Loucy (cell line): ENCODE results near the gene ADCY5.
"Not testable (repeated sequence)": the region's sequence is repeated elsewhere in the genome, so short reads cannot be mapped to it uniquely, and the experiment has no call there.

Experiments
- H2AFZ ChIP-seq: fragments of 200-600 bp; sonication (generic); 2 replicates; pipeline ENCODE4 v1.6.0; 2016; ENCODE audit warnings: antibody characterized with exemption, mild to moderate bottlenecking, low read length, moderate library complexity
- H3F3A ChIP-seq: fragments of 200-600 bp; 2 replicates; pipeline ENCODE4 v1.6.0; 2016; ENCODE audit warnings: antibody characterized with exemption, low read depth, mild to moderate bottlenecking
- H3K27me3 ChIP-seq: fragments of 200-600 bp; sonication (generic); 2 replicates; pipeline ENCODE4 v1.6.1; 2014; ENCODE audit warnings: low read length, mild to moderate bottlenecking; ENCODE audit not compliant: insufficient read depth, poor library complexity, severe bottlenecking
- H3K36me3 ChIP-seq: fragments of 200-600 bp; sonication (generic); 2 replicates; pipeline ENCODE4 v1.6.1; 2016; ENCODE audit warnings: low read length; ENCODE audit not compliant: insufficient read depth
- H3K4me1 ChIP-seq: fragments of 200-600 bp; sonication (generic); 2 replicates; pipeline ENCODE4 v1.5.1; 2014; ENCODE audit warnings: low read length, mild to moderate bottlenecking; ENCODE audit not compliant: insufficient read depth, poor library complexity, severe bottlenecking
- H3K4me2 ChIP-seq: fragments of 200-600 bp; sonication (generic); 2 replicates; pipeline ENCODE4 v1.6.0; 2014; ENCODE audit warnings: antibody characterized with exemption, low read length, low read depth, mild to moderate bottlenecking; ENCODE audit not compliant: poor library complexity, severe bottlenecking
- H3K4me3 ChIP-seq: fragments of 200-600 bp; sonication (generic); 2 replicates; pipeline ENCODE4 v1.5.1; 2014; ENCODE audit warnings: low read length, mild to moderate bottlenecking, mixed read lengths; ENCODE audit not compliant: poor library complexity, severe bottlenecking
- H3K79me2 ChIP-seq: fragments of 200-600 bp; sonication (generic); 2 replicates; pipeline ENCODE4 v1.6.1; 2014; ENCODE audit warnings: low read length; ENCODE audit not compliant: insufficient read depth
- H3K9ac ChIP-seq: fragments of 200-600 bp; sonication (generic); 2 replicates; pipeline ENCODE4 v1.6.0; 2014; ENCODE audit warnings: mild to moderate bottlenecking, low read depth, low read length, moderate library complexity; ENCODE audit not compliant: poor library complexity, severe bottlenecking
- H3K9me2 ChIP-seq: fragments of 200-600 bp; sonication (generic); replicated peaks from 2 replicates; pipeline ENCODE4 v1.6.1; 2016; ENCODE audit warnings: low read depth, low read length, mixed read lengths
- H3K9me3 ChIP-seq: fragments of 200-600 bp; sonication (generic); 2 replicates; pipeline ENCODE4 v1.6.1; 2014; ENCODE audit warnings: mild to moderate bottlenecking, antibody characterized with exemption, low read length, low read depth; ENCODE audit not compliant: insufficient read depth
- H4K20me1 ChIP-seq: fragments of 200-600 bp; sonication (generic); 2 replicates; pipeline ENCODE4 v1.6.0; 2014; ENCODE audit warnings: antibody characterized with exemption, low read length, mild to moderate bottlenecking; ENCODE audit not compliant: insufficient read depth, poor library complexity, severe bottlenecking
- EZH2phosphoT487 ChIP-seq: fragments of 200-600 bp; IDR thresholded peaks from 2 replicates; pipeline ENCODE4 v1.6.1; 2018; ENCODE audit warnings: antibody characterized with exemption, mild to moderate bottlenecking, moderate library complexity, borderline replicate concordance
- TF ChIP-seq, protein P1 (sequence below): fragments of 200-600 bp; sonication (generic); conservative IDR thresholded peaks from 2 replicates; pipeline ENCODE4 v1.5.1; 2014; ENCODE audit warnings: mild to moderate bottlenecking, antibody characterized with exemption, low read length

ADCY5 gene

DNA sequence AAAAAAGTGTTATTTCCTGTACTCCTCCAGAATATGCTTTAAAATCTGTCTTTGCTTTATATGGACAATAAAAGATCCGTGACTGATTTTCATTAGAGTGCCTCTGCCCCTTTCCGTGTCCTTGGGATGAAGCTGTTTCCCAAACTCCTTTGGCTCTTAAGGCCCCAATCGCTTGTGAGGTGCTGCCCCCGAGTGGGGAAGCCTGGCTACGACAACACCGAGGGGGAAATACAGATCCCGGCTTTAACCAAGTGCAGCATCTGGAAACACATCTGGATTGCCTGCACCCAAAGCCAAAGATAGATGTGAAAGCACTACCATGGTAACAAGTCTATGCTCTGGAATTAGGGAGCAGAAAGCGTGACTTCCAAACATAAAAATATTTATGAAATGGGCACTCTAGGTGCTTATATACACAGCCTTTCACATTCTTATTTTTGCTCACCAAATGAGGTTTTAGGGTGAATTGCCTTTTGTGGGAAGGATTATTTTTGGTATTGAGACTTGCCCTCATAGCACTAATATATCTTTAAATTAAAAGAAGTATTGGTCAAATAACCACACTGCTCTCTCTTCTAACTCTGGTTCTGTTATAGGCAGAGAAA lies 40.6 kb upstream of the ADCY5 start:
- Histone ChIP-seq H4K20me1 (no peaks in the 10 kb centered on the region), H3K9me2 (no peaks in the 10 kb centered on the region), H3K9me3 (no peaks in the 10 kb centered on the region), H3K27me3 (no peaks in the 10 kb centered on the region), H3K4me2 (no peak overlapping the region), H3K9ac (no peak overlapping the region), H3K36me3 (no peaks in the 10 kb centered on the region; the same call in 1 of the 2 replicates), H2AFZ (no peak overlapping the region), H3K4me3 (no peak overlapping the region), H3F3A (no peaks in the 10 kb centered on the region), H3K79me2 (no peaks in the 10 kb centered on the region), H3K4me1 (no peaks in the 10 kb centered on the region)
- TF ChIP-seq, protein P1, sequence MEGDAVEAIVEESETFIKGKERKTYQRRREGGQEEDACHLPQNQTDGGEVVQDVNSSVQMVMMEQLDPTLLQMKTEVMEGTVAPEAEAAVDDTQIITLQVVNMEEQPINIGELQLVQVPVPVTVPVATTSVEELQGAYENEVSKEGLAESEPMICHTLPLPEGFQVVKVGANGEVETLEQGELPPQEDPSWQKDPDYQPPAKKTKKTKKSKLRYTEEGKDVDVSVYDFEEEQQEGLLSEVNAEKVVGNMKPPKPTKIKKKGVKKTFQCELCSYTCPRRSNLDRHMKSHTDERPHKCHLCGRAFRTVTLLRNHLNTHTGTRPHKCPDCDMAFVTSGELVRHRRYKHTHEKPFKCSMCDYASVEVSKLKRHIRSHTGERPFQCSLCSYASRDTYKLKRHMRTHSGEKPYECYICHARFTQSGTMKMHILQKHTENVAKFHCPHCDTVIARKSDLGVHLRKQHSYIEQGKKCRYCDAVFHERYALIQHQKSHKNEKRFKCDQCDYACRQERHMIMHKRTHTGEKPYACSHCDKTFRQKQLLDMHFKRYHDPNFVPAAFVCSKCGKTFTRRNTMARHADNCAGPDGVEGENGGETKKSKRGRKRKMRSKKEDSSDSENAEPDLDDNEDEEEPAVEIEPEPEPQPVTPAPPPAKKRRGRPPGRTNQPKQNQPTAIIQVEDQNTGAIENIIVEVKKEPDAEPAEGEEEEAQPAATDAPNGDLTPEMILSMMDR, result peak; percentile 98
- no peak for TF ChIP-seq EZH2phosphoT487

DNA sequence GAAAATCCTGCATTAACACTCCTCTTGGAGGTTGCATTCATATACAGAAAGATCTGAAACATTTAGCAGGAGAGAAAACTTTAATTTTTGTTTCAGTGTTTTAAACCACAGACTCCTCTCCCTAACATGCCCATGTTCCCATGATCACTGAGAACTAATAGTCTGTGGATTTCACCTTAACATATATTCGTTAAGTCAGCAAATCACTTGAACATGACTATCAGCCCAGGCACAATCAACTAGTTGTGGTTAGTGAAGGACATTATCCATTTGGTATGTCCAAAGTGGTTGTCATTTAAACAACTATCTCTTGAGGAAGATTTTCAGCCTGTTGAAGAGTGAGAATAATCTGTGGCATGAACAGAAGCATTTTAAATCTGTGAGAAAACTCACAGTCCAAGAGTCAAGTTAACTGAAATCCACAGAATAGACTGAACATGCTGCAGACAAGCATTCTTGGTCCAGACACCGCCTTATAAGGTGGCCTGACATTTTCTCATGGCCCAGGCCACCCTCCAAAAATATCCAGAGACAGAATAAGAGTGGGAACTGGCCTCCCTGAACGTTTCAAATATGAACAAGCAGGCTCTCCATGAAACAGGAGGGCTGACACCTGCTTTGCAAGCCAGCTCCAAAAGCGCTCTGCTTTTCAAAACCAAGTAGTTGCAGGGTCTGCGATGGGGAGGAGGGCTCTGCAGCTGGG lies 39.9 kb upstream of the ADCY5 start:
- Histone ChIP-seq H3K79me2 (no peaks in the 10 kb centered on the region), H4K20me1 (no peaks in the 10 kb centered on the region), H3K4me1 (no peaks in the 10 kb centered on the region), H3K27me3 (no peaks in the 10 kb centered on the region), H3K4me2 (no peak overlapping the region), H3K4me3 (no peak overlapping the region), H3F3A (no peaks in the 10 kb centered on the region), H3K9me3 (no peaks in the 10 kb centered on the region), H2AFZ (no peak overlapping the region), H3K9ac (no peak overlapping the region), H3K36me3 (no peaks in the 10 kb centered on the region; the same call in 1 of the 2 replicates), H3K9me2 (no peaks in the 10 kb centered on the region)
- TF ChIP-seq, protein P1, result no peak
- no peak for TF ChIP-seq EZH2phosphoT487

DNA sequence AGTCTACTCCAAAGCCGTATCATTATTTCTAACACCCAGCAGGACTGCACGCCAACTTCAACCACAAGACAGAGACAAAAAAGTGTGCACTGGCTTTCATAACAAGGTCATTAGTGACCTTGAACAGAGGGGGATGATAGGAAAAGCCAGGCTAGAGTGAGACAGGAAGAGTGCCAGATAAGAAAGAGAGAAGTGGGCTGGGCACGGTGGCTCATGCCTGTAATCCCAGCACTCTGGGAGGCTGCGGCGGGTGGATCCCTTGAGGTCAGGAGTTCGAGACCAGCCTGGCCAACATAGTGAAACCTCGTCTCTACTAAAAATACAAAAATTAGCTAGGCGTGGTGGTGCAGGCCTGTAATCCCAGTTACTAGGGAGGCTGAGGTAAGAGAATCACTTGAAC lies 38.2 kb upstream of the ADCY5 start:
- not testable (repeated sequence) for H3K4me3 ChIP-seq, H3K9me2 ChIP-seq, H3K9me3 ChIP-seq, H2AFZ ChIP-seq, H3K79me2 ChIP-seq, H3K27me3 ChIP-seq, H3K9ac ChIP-seq, H3F3A ChIP-seq, H3K4me2 ChIP-seq, H3K4me1 ChIP-seq, H4K20me1 ChIP-seq, H3K36me3 ChIP-seq

DNA sequence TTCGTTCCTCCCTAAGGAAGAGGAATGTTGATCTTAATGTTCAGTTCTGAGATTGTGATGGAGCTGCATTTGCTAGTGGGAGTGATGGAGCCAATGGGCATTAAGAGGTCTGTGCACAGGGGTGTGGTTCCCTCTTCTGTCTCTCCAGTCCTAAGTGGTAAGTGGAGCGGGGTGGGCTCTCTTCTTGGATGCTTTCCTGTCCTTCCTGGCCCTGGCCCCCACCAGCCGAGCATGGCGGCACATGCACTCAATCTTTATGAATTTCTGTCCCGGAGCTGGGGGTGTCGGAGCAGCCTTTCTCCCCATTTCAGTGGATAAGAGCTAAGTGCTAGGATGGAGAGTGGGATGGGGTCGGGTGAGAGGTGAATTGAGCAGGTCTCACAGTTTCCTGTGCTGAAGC lies 37.6 kb upstream of the ADCY5 start:
- no peak overlapping the region for H2AFZ ChIP-seq
- H3K36me3 ChIP-seq, result no peaks in the 10 kb centered on the region
- H3K4me2 ChIP-seq, result no peak overlapping the region
- no peaks in the 10 kb centered on the region for H3F3A ChIP-seq
- H3K79me2 ChIP-seq, result no peaks in the 10 kb centered on the region
- no peaks in the 10 kb centered on the region for H3K9me3 ChIP-seq
- H3K4me1 ChIP-seq, result no peaks in the 10 kb centered on the region
- no peaks in the 10 kb centered on the region for H3K9me2 ChIP-seq
- H3K4me3 ChIP-seq, result no peak overlapping the region
- TF ChIP-seq, protein P1, result no peak
- no peak for TF ChIP-seq EZH2phosphoT487
- no peaks in the 10 kb centered on the region for H4K20me1 ChIP-seq
- no peaks in the 10 kb centered on the region for H3K27me3 ChIP-seq
- H3K9ac ChIP-seq, result no peak overlapping the region
